Limb (tissue), 2 donors: ENCODE results near the gene VPS13D.

Experiments
- DNase-seq, 2 donors: peaks; one replicate each; pipeline ENCODE4 v3.0.0-alpha.2; 2016; ENCODE audit errors: extremely low spot score in 2 of 2

The VPS13D gene

GRCh38 chr1:12551584-12551983 is 321.8 kb downstream of the VPS13D start:
- no peak for DNase-seq

- no peak for DNase-seq
These were observed 322.5 kb downstream of the VPS13D start for GRCh38 chr1:12552111-12552888.

GRCh38 chr1:12552951-12553921 is 323.4 kb downstream of the VPS13D start:
- no peak for DNase-seq

- no peak for DNase-seq
These were observed 324.1 kb downstream of the VPS13D start for GRCh38 chr1:12553963-12554362.

GRCh38 chr1:12554521-12555305 is 324.9 kb downstream of the VPS13D start:
- no peak for DNase-seq

GRCh38 chr1:12555411-12556367 is 325.9 kb downstream of the VPS13D start:
- DNase-seq: no peak

- DNase-seq: peak; percentile 67 to 79
These were observed 326.6 kb downstream of the VPS13D start for GRCh38 chr1:12556368-12556930.

- no peak for DNase-seq
These were observed 327.4 kb downstream of the VPS13D start for GRCh38 chr1:12556957-12557935.

- no peak for DNase-seq
These were observed 331.3 kb downstream of the VPS13D start for GRCh38 chr1:12561121-12561520.
